ENCODE measurements around the gene EIF4H.

EIF4H gene

DNA sequence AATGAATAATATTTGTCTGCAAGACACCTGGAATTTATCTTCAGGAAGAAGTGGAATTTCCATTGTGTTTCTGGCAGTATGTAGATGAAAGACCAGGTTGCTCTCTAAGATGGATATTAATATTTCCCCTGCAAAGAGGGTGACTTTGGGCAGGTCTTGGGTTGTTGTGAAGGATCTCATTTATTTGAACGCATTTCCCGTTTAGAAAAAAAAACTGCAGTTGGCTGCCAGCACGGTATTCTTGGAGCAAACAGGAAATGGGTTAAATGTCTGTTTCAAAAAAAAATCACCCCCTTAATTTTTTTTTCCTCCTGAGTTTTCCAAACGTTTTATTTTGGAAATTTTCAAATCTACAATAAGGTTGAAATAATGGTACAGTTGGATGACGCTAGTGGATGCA lies 11.5 kb downstream of the EIF4H start:
- Histone ChIP-seq H3K9me3 (no peaks in the 10 kb centered on the region), H3K27me3 (no peaks in the 10 kb centered on the region), H3K36me3 (peaks cover 59% of the 10 kb centered on the region), H3K27ac (peak overlapping the region; percentile 43), H3K4me1 (ENCODE audit: control insufficient read depth in 1 of 2, insufficient read depth in 1 of 2, low read depth in 1 of 2, low read length in 1 of 2) (peaks cover 9 to 11% of the 10 kb centered on the region in 2 experiments), H3K4me3 (ENCODE audit: low read depth in 1 of 2, low read length in 1 of 2) (no peak overlapping the region)
- TF ChIP-seq, protein P1, sequence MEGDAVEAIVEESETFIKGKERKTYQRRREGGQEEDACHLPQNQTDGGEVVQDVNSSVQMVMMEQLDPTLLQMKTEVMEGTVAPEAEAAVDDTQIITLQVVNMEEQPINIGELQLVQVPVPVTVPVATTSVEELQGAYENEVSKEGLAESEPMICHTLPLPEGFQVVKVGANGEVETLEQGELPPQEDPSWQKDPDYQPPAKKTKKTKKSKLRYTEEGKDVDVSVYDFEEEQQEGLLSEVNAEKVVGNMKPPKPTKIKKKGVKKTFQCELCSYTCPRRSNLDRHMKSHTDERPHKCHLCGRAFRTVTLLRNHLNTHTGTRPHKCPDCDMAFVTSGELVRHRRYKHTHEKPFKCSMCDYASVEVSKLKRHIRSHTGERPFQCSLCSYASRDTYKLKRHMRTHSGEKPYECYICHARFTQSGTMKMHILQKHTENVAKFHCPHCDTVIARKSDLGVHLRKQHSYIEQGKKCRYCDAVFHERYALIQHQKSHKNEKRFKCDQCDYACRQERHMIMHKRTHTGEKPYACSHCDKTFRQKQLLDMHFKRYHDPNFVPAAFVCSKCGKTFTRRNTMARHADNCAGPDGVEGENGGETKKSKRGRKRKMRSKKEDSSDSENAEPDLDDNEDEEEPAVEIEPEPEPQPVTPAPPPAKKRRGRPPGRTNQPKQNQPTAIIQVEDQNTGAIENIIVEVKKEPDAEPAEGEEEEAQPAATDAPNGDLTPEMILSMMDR (IDR thresholded peaks at IDR 0.05) = no peak

DNA sequence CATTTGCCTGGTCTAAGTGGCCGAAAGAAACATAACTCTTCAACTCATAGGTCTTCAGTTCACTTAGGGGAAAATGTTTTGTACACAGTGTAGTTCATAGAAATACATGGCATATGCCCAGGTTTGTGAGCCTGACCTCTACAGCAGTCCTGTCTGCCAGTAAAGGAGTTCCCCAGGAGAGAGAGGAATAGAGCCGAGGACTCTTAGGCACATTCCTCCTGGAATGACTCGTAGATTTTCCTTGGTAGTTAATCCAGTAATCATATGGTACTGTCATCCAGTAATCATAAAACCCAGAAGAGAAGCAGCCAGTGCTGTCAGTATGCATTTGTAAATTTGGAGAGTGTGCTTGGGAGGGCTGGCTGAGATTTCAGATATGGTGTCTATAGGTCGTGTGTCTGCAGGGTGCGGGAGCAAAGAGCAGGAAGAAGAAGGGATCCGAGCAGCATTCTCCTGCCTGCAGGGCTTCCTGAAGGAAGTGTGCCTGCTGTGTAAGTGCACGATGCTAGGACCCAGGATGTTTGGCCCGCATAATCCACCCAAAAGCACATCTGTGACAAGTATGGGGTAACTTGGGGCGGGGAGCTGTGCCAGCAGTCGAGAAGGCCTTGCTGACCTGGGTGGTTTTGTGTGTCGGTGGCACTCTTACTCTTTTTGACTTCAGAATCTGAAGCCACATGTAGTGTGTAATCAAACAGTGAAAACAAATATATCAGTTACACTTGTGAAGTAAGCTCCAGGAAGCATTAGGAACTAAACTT lies 13.9 kb downstream of the EIF4H start:
- no peaks in the 10 kb centered on the region for H3K27me3 ChIP-seq
- TF ChIP-seq, protein P1 (IDR thresholded peaks at IDR 0.05) = no peak
- H3K27ac ChIP-seq = no peak overlapping the region
- H3K9me3 ChIP-seq = no peaks in the 10 kb centered on the region
- peaks cover 9 to 11% of the 10 kb centered on the region in 2 experiments for H3K4me1 ChIP-seq (ENCODE audit: control insufficient read depth in 1 of 2, insufficient read depth in 1 of 2, low read depth in 1 of 2, low read length in 1 of 2)
- H3K36me3 ChIP-seq = peaks cover 74% of the 10 kb centered on the region
- no peak overlapping the region for H3K4me3 ChIP-seq (ENCODE audit: low read depth in 1 of 2, low read length in 1 of 2)

DNA sequence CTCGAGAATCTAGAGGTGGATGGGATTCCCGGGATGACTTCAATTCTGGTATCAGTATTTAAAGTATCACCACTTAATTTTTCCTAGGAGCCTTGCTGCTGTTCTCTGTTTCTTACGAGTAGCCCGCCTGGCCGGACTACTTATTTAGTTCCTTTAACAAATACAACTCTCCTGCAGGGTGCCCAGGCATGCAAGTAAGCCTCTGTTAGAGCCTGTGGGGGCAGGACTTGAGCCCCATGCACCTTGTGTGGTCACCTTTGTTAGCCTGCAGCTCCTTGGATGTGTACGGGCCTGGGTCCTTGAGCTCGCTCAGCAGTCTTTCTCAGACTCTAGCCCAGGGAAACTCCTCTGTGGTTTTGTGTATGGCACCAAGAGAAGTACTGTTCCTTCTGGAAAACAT lies 16.1 kb downstream of the EIF4H start:
- TF ChIP-seq, protein P1 (IDR thresholded peaks at IDR 0.05) = no peak
- H3K27ac ChIP-seq = no peak overlapping the region
- H3K9me3 ChIP-seq = no peaks in the 10 kb centered on the region
- H3K4me1 ChIP-seq (ENCODE audit: control insufficient read depth in 1 of 2, insufficient read depth in 1 of 2, low read depth in 1 of 2, low read length in 1 of 2) = peaks cover 9 to 11% of the 10 kb centered on the region in 2 experiments
- no peak overlapping the region for H3K4me3 ChIP-seq (ENCODE audit: low read depth in 1 of 2, low read length in 1 of 2)
- H3K36me3 ChIP-seq = peaks cover 84% of the 10 kb centered on the region
- H3K27me3 ChIP-seq = no peaks in the 10 kb centered on the region

DNA sequence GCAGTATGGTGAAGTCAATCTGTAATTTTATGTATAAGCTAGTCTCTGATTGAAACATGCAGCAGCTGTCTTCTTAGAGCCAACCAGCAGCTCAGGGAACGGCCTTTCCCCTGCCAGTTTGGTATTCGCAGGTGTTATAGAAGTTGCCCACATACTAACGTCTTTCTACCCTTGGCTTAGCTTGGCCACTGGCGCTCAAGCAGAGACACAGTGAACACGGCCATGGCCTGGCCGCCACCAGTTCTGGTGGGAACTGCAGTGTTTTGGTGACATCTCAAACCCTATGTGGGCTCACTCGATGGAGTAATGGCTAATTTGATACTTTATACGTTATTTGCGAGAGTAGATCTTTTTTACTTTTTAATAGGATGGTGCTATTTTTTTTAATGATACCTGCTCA lies 17.1 kb downstream of the EIF4H start:
- Histone ChIP-seq H3K36me3 (peaks cover 91% of the 10 kb centered on the region), H3K27ac (no peak overlapping the region), H3K27me3 (no peaks in the 10 kb centered on the region), H3K4me3 (ENCODE audit: low read depth in 1 of 2, low read length in 1 of 2) (no peak overlapping the region), H3K4me1 (ENCODE audit: control insufficient read depth in 1 of 2, insufficient read depth in 1 of 2, low read depth in 1 of 2, low read length in 1 of 2) (peaks cover 0 to 2% of the 10 kb centered on the region in 2 experiments), H3K9me3 (no peaks in the 10 kb centered on the region)
- TF ChIP-seq, protein P1 (IDR thresholded peaks at IDR 0.05) = no peak

DNA sequence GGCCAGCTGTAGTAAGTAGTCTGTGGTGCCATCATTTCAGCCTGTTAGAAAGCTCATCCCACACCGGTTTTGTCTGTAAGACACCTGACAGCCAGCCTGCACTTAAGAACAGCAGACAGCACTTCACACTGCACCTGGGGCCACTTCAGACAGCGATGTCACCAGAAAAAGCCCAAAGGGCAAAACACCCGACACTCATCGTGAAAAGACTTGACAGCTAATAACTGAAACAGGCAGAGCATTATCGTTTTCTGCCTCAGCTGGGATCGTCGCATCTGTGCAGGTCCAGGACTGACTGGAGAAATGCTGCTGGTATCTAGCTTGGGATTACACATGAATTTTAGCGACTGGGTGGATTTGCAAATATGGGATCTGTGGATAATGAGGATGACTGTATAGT lies 18.9 kb downstream of the EIF4H start:
- H3K27ac ChIP-seq = no peak overlapping the region
- no peaks in the 10 kb centered on the region for H3K27me3 ChIP-seq
- no peaks in the 10 kb centered on the region for H3K9me3 ChIP-seq
- H3K4me1 ChIP-seq (ENCODE audit: control insufficient read depth in 1 of 2, insufficient read depth in 1 of 2, low read depth in 1 of 2, low read length in 1 of 2) = no peaks in the 10 kb centered on the region
- no peak overlapping the region for H3K4me3 ChIP-seq (ENCODE audit: low read depth in 1 of 2, low read length in 1 of 2)
- H3K36me3 ChIP-seq = peaks cover 95% of the 10 kb centered on the region
- TF ChIP-seq, protein P1 (IDR thresholded peaks at IDR 0.05) = no peak

Measured in neutrophil (primary cell).